Spleen (tissue), 11 donors: Measurements from ENCODE around the gene DLG1. TPM values are rescaled to one million over a fixed set of nuclear protein-coding genes. Genes with fewer than 3 reads are reported as not detected.
A peak's percentile ranks its signal among the peaks of the same experiment; 100 is the strongest.
"Not testable (repeated sequence)": the region's sequence is repeated elsewhere in the genome, so short reads cannot be mapped to it uniquely, and the experiment has no call there.

Experiments
- DNase-seq: peaks from one replicate; pipeline ENCODE4 v3.0.0-alpha.2; 2020
- H3K27ac ChIP-seq, 8 donors: fragments of 200-600 bp; sonication (generic) in 7 of 8; 1 replicate in 4 of 8; 2 replicates in 4 of 8; pipeline versions ENCODE4 v1.5.0 to v1.8.0; 2016 to 2021; ENCODE audit warnings: inconsistent platforms in 4 of 8, mild to moderate bottlenecking in 4 of 8, moderate library complexity in 1 of 8
- H3K27me3 ChIP-seq, 7 donors: fragments of 200-600 bp; sonication (generic) in 6 of 7; replicated peaks in 1 of 7; 1 replicate in 4 of 7; 2 replicates in 3 of 7; pipeline versions ENCODE4 v1.5.0 to v1.8.0; 2016 to 2021; ENCODE audit warnings: inconsistent platforms in 3 of 7, mild to moderate bottlenecking in 1 of 7
- H3K36me3 ChIP-seq, 6 donors: fragments of 200-600 bp; sonication (generic) in 5 of 6; 1 replicate in 4 of 6; 2 replicates in 2 of 6; pipeline versions ENCODE4 v1.5.0 to v1.8.0; 2016 to 2021; ENCODE audit warnings: inconsistent platforms in 2 of 6
- H3K4me1 ChIP-seq, 6 donors: fragments of 200-600 bp; sonication (generic) in 5 of 6; 1 replicate in 3 of 6; 2 replicates in 3 of 6; pipeline versions ENCODE4 v1.5.0 to v1.8.0; 2016 to 2021; ENCODE audit warnings: inconsistent platforms in 3 of 6
- H3K4me3 ChIP-seq, 8 donors: fragments of 200-600 bp; sonication (generic) in 7 of 8; 1 replicate in 4 of 8; 2 replicates in 4 of 8; pipeline versions ENCODE4 v1.5.0 to v1.8.0; 2016 to 2021; ENCODE audit warnings: inconsistent platforms in 4 of 8, mild to moderate bottlenecking in 4 of 8, moderate library complexity in 2 of 8
- H3K9me3 ChIP-seq, 8 donors: fragments of 200-600 bp; sonication (generic) in 7 of 8; 1 replicate in 4 of 8; 2 replicates in 4 of 8; pipeline versions ENCODE4 v1.5.0 to v1.8.0; 2016 to 2021; ENCODE audit warnings: inconsistent platforms in 4 of 8
- POLR2A ChIP-seq, 3 donors: fragments of 450-650 bp; IDR thresholded peaks; one replicate each; pipeline ENCODE4 v1.5.1; 2017; ENCODE audit warnings: antibody characterized with exemption in 3 of 3, mild to moderate bottlenecking in 1 of 3
- POLR2AphosphoS5 ChIP-seq, 3 donors: sonication (generic); formaldehyde crosslinking; IDR thresholded peaks; one replicate each; pipeline ENCODE4 v1.5.1; 2017; ENCODE audit warnings: antibody characterized with exemption in 3 of 3
- WGBS, 5 donors: extraction: QIAGEN DNeasy Blood & Tissue Kit in 3 of 5; methylation state at CpG; one replicate each; pipeline versions ENCODE4 v1.1.5 to v1.1.7; 2013 to 2018; 5-methylcytosine and 5-hydroxymethylcytosine counted together
- intact Hi-C: fragments of 100-400 bp; cut with DNase I; formaldehyde crosslinking; loops from one replicate; pipeline ENCODE4 v1.15.0; 2023; ENCODE audit warnings: low total_unique reads
- polyA plus RNA-seq, 3 donors: library from polyadenylated mRNA; stranded (reverse); fragments of 200-250 nt; gene quantifications; one replicate each; pipeline ENCODE4 v1.2.1, GENCODE V29; 2013
- total RNA-seq, 7 donors: library from RNA; depleted of rRNA in 3 of 7; stranded (reverse); fragments of >200 nt in 3 of 7; fragmentation: NEBNext Ultra II Directional in 4 of 7; extraction: Animal tissue kit (Norgen Biotek cat#: 25700) in 4 of 7; gene quantifications; one replicate each; pipeline versions ENCODE4 v1.1.0 to v1.2.1, GENCODE V29; 2016 to 2021
- TF ChIP-seq, protein P1 (sequence below), 11 experiments: fragments of 200-600 bp in 7 of 11; fragments of 450-650 bp in 4 of 11; sonication (generic) in 4 of 11; IDR thresholded peaks in 8 of 11; conservative IDR thresholded peaks in 3 of 11; 1 replicate in 7 of 11; 2 replicates in 4 of 11; pipeline versions ENCODE4 v1.4.0 to v1.8.0; 2016 to 2021; ENCODE audit warnings: antibody characterized with exemption in 11 of 11, inconsistent platforms in 4 of 11, mild to moderate bottlenecking in 1 of 11
- donor health status: healthy with polysubstance abuse.
- donor health status: DM: no; HTN: no; CAD: no; lungs with moderate emphysema.
- donor health status: DM: no; HTN: no; CAD: no.
- donor health status: Bipolar disorder and iron deficiency.
- donor health status: healthy.
- donor health status: DM: no; HTN: no; CAD: no.
- donor health status: DM: yes; HTN: yes; CAD: no.

DLG1 gene
- total and polyA plus RNA-seq, 10 donors: 11.0 to 92.3 (median 59.1) TPM

- no peak overlapping the region for H3K4me3 ChIP-seq
- H3K27ac ChIP-seq: peak overlapping the region in 1 of 8 donors; percentile 12
- peaks cover 3 to 67% (median 23%) of the 10 kb centered on the region in 6 donors for H3K4me1 ChIP-seq
- no peaks in the 10 kb centered on the region for H3K27me3 ChIP-seq
- 75 to 84% (median 80%) methylated on average over 3 of the region's 3 CpGs for WGBS, 5 donors
- DNase-seq: no peak
- intact Hi-C loops: no loop called here
- no peak for TF ChIP-seq POLR2AphosphoS5 (IDR thresholded peaks at IDR 0.05)
- no peaks in the 10 kb centered on the region for H3K36me3 ChIP-seq
- H3K9me3 ChIP-seq: no peaks in the 10 kb centered on the region
Measured at GRCh38 chr3:197218210-197218609, 80.2 kb downstream of the DLG1 start.

- WGBS, 5 donors: 92 to 96% (median 93%) methylated on average over 4 of the region's 4 CpGs
- H3K4me3 ChIP-seq: no peak overlapping the region
- intact Hi-C loops: no loop called here
- peaks cover 3 to 54% (median 21%) of the 10 kb centered on the region in 6 donors for H3K4me1 ChIP-seq
- H3K27me3 ChIP-seq: no peaks in the 10 kb centered on the region
- H3K36me3 ChIP-seq: peaks cover 0 to 2% (median 0%) of the 10 kb centered on the region in 6 donors
- no peak for DNase-seq
- peaks cover 0 to 3% (median 0%) of the 10 kb centered on the region in 8 donors for H3K9me3 ChIP-seq
- peak overlapping the region in 3 of 8 donors; percentile 1 to 12 (median 5) for H3K27ac ChIP-seq
- no peak for TF ChIP-seq POLR2AphosphoS5 (IDR thresholded peaks at IDR 0.05)
- TF ChIP-seq POLR2A (IDR thresholded peaks at IDR 0.05): no peak
- TF ChIP-seq, protein P1, sequence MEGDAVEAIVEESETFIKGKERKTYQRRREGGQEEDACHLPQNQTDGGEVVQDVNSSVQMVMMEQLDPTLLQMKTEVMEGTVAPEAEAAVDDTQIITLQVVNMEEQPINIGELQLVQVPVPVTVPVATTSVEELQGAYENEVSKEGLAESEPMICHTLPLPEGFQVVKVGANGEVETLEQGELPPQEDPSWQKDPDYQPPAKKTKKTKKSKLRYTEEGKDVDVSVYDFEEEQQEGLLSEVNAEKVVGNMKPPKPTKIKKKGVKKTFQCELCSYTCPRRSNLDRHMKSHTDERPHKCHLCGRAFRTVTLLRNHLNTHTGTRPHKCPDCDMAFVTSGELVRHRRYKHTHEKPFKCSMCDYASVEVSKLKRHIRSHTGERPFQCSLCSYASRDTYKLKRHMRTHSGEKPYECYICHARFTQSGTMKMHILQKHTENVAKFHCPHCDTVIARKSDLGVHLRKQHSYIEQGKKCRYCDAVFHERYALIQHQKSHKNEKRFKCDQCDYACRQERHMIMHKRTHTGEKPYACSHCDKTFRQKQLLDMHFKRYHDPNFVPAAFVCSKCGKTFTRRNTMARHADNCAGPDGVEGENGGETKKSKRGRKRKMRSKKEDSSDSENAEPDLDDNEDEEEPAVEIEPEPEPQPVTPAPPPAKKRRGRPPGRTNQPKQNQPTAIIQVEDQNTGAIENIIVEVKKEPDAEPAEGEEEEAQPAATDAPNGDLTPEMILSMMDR (IDR thresholded peaks at IDR 0.05 in 8 of 11, conservative IDR thresholded peaks at IDR 0.05 in 3 of 11): no peak
Measured at GRCh38 chr3:197216914-197217313, 81.5 kb downstream of the DLG1 start.

GRCh38 chr3:197216169-197216860 lies 82.1 kb downstream of the DLG1 start:
- Histone ChIP-seq H3K36me3 (peaks cover 0 to 3% (median 0%) of the 10 kb centered on the region in 6 donors), H3K9me3 (peaks cover 0 to 8% (median 0%) of the 10 kb centered on the region in 8 donors), H3K4me3 (no peak overlapping the region), H3K27me3 (no peaks in the 10 kb centered on the region), H3K4me1 (peaks cover 3 to 48% (median 21%) of the 10 kb centered on the region in 6 donors), H3K27ac (peak overlapping the region in 2 of 8 donors; percentile 1 to 28)
- no peak for DNase-seq
- intact Hi-C loops: no loop called here
- 73 to 90% (median 82%) methylated on average over 5 of the region's 5 CpGs for WGBS, 5 donors
- no peak for TF ChIP-seq POLR2AphosphoS5 (IDR thresholded peaks at IDR 0.05)
- TF ChIP-seq POLR2A (IDR thresholded peaks at IDR 0.05): no peak
- TF ChIP-seq, protein P1 (IDR thresholded peaks at IDR 0.05 in 8 of 11, conservative IDR thresholded peaks at IDR 0.05 in 3 of 11): no peak

DNA sequence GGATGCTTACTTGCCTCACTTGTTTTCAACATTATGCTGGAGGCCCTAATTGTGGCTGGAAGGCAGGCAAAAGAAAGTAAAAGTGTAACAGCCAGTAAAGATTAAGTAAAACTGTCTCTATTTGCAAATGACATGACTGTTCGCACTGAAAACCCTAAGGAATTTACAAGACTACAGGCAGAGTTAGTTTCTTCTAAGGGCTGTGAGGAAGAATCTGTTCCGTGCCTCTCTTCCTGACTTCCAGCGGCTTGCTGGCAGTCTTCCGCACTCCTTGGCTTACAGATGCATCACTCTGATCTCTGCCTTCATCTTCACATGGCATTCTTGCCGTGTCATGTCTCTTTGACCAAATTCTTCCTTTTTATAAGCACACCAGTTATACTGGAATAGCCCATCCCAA lies 86.1 kb downstream of the DLG1 start:
- 81 to 98% (median 94%) methylated on average over 5 of the region's 5 CpGs for WGBS, 5 donors
- intact Hi-C loops: no loop called here

DNA sequence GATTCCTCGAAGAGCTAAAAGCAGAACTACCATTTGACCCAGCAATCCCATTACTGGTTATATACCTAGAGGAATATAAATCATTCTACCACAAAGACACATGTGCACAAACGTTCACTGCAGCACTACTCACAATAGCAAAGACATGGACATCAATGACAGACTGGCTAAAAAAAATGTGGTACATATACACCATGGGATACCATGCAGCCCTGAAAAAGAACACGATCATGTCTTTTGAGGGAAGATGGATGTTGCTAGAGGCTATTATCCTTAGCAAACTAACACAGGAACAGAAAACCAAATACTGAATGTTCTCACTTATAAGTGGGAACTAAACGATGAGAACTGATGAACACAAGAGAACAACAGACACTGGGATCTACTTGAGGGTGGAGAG lies 86.7 kb downstream of the DLG1 start:
- H3K27ac ChIP-seq, H3K4me3 ChIP-seq, H3K27me3 ChIP-seq, DNase-seq, intact Hi-C loops, H3K36me3 ChIP-seq, H3K9me3 ChIP-seq: not testable (repeated sequence)
- H3K4me1 ChIP-seq: peaks cover 2 to 39% (median 18%) of the 10 kb centered on the region in 6 donors
- WGBS, 5 donors: 92 to 96% (median 94%) methylated on average over 4 of the region's 4 CpGs

More for the DNA sequence above, 86.1 kb downstream of the DLG1 start:
- DNase-seq: no peak
- Histone ChIP-seq H3K36me3 (peaks cover 0 to 3% (median 0%) of the 10 kb centered on the region in 6 donors), H3K9me3 (peaks cover 0 to 8% (median 0%) of the 10 kb centered on the region in 8 donors), H3K27ac (no peak overlapping the region), H3K27me3 (no peaks in the 10 kb centered on the region), H3K4me1 (peaks cover 3 to 45% (median 21%) of the 10 kb centered on the region in 6 donors), H3K4me3 (no peak overlapping the region)
- TF ChIP-seq, protein P1 (IDR thresholded peaks at IDR 0.05 in 8 of 11, conservative IDR thresholded peaks at IDR 0.05 in 3 of 11): no peak
- no peak for TF ChIP-seq POLR2A (IDR thresholded peaks at IDR 0.05)
- no peak for TF ChIP-seq POLR2AphosphoS5 (IDR thresholded peaks at IDR 0.05)
